ENCODE data around the gene KMT2D.

DNA sequence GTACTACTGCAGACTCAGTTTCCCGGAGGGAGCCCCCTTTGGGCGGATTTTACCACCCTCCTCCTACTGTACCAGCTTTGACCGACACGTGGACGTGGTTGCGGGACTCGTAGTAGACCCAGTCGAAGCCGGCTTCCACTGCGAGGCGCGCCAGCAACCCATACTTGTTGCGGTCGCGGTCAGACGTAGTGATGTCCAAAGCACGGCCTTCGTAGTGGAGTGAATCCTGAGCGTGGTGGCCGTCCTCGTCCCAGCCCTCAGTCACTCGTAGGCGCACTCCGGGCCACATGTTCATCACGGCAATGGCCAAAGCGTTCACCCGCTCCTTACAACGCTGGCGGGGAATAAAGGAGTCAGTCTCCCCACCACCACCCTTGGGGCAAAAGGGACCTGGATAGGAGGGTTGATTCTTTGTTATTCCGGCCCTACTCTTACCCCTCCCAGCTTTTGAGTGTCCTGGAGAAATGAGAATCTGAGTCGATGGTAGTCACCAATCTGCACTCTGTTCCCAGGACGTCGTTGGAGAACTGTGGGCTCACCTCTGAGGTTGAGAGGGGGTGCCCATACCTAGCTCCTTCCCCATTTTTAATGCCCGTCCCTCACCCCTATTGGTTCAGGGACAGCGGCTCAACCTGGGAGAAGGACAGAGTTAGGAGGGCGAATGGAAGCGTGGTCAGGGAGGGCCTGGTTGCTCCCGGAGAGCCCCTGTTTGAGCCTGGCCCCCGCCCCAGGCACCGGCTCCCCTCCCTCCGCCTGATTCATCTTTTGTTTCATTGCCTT is 30.7 kb upstream of the KMT2D start:
- no peak for TF ChIP-seq POLR2A (IDR thresholded peaks at IDR 0.05; ENCODE audit: low read depth, low read length)
- no peak for TF ChIP-seq POLR2AphosphoS5 (IDR thresholded peaks at IDR 0.05; ENCODE audit: low read depth, low read length)
- no peak for TF ChIP-seq TAF1 (IDR thresholded peaks at IDR 0.05; ENCODE audit: low read depth, low read length)
- TF ChIP-seq PAX5 (IDR thresholded peaks at IDR 0.05; ENCODE audit: insufficient read depth, low read length, severe bottlenecking), result no peak
